HG02938 (cell line): Measurements from ENCODE around the gene ZNF549.

Experiments
- ATAC-seq: cut with Tn5 transposase; IDR thresholded peaks from one replicate; pipeline ENCODE4 v1.9.1; 2021; ENCODE audit warnings: mild to moderate bottlenecking, moderate library complexity; ENCODE audit not compliant: unreplicated experiment

ZNF549 gene

DNA sequence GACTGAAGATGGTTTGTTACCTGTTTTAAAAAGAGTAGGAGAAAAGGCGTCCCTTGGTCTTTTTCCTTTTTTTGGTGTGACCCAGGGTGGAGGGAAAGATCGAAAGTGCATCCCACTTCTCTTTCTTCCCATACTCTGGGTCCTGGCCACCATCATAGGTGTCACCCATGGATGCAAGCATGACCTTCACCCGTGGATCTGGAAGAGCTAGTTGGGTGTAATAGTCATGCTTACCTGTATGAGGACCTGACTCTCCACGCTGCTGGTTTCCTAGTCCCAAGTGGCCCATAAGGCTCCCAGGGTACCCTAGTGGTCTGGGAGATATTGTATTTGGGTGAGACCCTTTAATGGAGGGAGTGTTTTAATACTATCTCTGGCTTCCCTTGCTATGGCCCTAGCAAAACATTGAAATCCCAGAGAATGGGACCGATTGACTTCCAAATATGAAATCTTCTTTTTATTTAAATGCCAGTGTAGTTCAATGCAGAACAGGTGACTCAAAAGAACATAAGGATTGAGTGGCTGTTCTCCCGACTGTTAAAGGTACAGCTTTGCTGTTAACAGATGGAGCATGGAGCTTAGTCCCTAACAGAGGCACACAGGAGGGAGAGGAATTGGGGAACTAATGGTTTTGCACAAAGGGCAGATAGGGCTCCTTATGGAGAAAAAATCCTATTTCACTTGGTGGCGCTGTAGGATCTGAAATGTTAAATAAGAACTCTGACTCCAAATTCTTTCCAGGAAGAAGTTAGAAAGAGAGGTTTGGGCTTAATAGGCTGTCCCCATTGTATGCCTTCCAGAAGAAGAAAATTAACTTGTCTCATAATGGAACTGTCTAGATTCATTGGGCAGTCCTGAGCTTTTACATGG is 39.5 kb downstream of the ZNF549 start:
- no peak for ATAC-seq

DNA sequence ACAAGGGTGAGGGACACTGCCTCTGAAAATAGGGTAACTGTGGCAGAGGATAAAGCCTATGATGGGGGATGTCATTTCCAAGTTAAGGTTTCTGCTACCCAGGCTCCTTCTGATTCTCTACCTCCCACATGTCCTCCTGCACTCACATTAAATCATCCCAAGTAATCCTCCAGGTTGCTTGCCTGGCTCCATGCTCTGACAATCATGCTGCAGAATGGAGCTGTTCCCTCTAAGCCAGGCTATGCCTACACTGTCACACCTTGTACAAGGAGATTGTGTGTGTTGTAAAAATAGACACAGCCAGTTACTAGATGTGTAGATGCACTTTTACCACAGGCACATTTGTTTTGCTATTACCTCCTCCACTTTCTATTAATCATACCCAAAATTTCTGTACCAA is 43.6 kb downstream of the ZNF549 start:
- no peak for ATAC-seq

DNA sequence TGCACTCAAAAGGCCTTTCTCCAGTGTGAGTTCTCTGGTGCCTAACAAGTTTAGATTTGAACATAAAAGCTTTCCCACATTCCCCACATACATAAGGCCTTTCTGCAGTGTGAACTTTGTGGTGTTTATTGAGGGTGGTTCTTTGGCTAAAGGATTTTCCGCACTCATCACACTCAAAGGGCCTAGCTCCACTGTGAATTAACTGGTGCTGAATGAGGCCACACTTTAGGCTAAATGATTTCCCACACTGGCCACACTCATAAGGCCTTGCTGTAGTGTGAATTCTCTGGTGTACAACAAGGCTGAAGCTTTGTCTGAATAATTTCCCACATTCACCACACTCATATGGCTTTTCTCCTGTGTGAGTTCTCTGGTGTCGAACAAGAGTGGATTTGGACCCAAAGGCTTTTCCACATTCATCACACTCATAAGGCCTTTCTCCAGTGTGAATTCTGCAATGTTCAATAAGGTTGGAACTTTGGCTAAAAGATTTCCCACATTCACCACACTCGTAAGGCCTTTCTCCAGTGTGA is 45.3 kb downstream of the ZNF549 start:
- ATAC-seq: no peak

DNA sequence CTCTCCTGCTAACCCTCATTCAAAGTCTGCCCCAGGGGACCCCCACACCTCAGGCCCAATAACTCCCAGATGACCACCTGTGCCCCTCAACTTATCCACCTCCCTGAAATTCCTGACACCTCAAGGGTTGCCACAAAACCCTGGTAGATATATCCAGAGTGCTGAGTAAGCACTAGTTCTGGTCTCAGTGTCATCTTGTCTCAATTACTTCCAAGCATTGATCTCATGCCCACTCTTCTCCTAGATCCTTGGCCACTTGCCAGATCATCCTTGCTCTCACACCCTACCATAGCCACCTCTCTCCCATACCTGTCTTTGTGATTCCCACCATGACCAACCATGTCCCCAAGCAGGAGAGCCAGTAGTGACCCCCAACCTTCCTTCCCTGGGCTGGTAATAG is 49.5 kb downstream of the ZNF549 start:
- no peak for ATAC-seq

DNA sequence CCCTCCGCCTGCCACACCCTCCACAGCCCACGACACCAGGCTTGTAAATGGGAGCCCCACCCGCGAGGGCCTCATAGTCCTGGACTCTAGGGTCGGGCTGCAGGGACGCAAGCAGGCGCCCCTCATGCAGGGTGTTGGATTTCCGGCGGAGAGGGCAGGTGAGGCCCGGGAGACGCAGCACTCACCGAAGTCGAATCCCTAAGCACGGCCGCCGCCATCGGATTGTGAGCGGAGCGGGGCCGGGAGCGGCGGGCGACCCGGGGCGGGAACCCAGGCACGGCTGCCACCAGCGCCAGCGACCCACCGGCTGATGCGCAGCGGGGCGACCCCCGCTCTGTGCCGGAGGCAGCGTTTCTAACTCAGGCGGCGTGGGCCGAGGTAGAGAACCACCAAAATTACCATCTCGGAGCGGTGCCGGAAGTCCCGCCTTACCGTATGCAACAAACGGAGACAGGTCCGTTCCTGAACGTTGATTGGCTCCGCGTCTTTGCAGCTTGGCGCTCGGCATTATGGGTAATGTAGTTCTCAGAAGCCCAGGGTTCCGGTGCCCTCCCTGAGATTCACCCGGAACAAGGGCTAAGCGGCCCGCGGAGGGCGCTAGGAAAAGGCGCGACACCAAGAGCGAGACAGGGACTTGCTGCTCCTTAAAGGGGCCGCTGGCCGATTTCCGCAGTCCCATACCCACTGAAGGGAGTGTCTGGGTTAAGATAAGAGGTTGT is 51.5 kb downstream of the ZNF549 start, which contains the start of gene ZNF416:
ZNF416 (minus strand) TSS at position 425 of the 719 bp plus-strand sequence; CDS start at position 218, 207 bp downstream.
- ATAC-seq: peak; percentile 89

DNA sequence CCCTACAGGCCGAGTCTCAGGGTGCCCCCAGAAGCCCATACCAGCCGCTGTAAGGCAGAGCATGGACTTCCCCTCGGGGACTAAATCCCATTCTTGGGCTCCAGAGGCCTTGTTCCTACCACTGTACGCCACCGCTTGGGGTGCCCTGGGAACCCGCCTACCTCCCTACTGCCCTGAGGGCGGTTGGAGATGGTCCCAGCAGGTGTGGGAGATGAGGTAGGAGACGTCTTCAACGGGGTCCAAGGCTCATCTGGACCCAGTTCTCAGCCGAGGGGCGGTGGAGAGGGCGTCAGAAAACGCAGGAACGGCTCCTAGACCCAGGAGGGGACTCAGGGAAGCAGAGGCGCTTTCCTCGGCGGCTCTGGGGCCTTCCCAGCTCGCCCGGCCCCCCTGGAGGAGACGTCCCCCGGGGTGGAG is 56.0 kb downstream of the ZNF549 start:
- no peak for ATAC-seq

DNA sequence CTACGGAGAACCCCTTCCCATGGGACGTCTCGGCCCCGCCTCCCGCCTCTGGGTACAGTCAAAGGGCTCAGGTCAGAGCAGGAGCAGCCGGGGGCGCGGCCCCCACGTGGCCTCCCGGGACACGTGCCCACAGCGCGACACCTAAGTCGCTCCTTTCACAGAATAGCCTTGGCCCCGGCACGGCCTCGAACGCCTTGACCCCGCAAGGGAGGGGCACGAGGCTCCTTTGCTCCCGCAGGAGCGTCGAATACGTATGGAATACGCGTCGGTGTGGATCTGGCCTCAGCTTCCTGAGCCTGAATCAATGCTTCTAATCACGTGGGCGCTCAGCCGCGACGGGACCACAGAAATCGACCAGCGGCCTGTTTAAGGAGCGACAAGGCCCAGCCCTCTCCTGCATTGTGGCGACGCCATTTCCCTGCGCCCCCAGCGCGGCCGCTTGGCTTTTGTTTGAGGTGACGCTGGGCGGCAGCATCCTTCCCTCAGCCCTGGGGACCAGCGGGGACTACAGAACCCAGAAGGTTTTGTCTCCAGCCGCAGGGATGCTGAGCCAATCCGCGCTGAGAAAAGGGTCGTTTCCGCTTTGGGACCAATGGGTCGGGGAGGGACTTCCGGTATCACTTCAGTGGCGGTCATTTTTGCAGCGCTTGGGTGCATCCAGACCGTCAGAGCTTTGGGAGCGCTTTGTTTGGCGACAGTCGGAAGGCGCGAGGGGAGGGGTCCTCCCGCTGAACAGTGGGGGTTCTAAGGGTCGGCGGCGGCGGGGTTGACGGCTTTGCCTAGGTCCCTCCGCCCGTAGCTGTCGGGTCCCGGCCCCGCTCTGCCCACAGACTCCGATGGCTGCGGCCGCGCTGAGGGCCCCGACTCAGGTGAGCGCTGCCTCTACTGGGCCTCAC is 56.6 kb downstream of the ZNF549 start, which contains the start of gene ZIK1:
ZIK1 (plus strand) TSS at position 625 of the 896 bp plus-strand sequence; CDS start at position 837, 212 bp downstream.
- peak; percentile 72 for ATAC-seq

DNA sequence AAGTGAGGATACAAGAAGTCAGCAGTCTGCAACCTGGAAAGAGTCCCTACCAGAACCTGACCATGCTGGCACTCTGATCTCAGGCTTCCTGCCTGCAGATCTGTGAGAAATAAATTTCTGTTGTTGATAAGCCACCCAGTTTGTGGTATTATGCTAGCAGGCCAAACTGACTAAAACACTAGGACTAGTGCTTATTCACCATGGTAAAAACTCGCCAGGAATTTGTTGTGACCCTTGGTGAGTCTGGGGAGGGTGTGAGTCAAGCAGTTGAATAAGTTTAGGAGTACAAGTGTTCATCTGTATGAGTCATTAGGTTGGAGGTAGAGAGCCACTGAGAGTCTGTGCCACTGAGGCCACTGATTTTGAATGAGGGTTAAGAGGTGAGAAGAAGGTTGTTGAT is 60.4 kb downstream of the ZNF549 start:
- ATAC-seq: no peak

DNA sequence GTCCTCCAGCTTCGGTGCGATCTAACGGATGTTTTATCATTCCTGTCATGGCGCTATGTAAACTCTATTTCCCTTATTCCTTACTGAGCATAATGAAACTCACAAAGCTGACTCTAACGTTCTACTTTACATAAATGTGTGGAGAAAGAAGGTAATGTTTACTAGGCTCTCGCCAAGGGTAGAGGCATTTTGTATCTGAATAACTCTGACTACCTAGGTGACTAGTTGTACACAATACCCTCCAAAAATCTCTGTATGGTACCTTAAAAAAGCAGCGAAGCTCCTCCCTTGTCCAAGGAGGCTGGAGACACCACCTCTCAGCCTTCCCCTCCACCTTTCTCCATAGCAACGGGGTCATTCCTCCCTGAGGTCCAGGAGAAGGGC is 72.2 kb downstream of the ZNF549 start:
- ATAC-seq: no peak

DNA sequence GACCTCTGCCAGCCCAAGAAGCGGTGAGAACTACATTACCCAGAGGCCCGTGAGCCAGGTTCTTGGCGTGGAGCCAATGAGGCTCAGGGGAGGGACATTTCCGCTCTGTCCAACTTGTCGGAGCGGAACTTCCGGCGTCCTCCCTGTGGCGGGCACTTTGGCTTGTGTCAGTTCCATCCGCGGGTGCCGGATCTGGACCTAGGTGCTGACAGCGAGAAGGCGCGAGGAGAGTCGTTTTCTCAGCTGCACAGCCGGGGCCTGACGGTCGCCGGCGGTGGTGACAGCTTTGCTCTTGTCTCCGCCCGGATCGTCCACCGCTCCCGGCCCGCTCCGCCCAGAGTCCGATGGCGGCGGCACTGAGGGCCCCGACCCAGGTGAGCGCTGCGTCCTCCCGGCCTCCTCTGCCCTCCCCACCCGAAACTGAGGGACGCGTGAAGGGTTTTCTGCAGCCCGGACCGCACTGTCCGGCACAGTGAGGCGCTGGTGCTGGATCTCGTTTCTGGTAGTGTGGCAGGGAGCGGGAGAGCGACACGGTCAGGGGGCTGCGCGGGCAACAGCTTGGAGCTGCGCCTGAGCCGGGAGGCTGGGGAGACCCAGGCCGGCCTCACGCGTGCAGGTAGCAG is 72.7 kb downstream of the ZNF549 start, which contains the start of gene ZNF530:
ZNF530 (plus strand) TSS at position 125 of the 623 bp plus-strand sequence. CDS start 4,461 bp downstream, outside the sequence.
- peak; percentile 94 for ATAC-seq

DNA sequence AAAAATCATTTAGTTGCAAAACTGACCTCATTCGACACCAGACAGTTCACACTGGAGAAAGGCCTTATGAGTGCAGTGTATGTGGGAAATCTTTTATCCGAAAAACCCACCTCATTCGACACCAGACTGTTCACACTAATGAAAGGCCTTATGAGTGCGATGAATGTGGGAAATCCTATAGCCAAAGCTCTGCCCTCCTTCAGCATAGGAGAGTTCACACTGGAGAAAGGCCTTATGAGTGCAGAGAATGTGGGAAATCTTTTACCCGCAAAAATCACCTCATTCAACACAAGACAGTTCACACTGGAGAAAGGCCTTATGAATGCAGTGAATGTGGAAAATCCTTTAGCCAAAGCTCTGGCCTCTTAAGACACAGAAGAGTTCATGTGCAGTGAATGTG is 79.8 kb downstream of the ZNF549 start:
- ATAC-seq: no peak
